Placental pericyte (primary cell): ENCODE results near the gene KLHL8. TPM values are rescaled to one million over a fixed set of nuclear protein-coding genes. Genes with fewer than 3 reads are reported as not detected.

Experiments used
- total RNA-seq: library from RNA; depleted of rRNA; stranded (reverse); fragments of >200 nt; gene quantifications from 2 replicates; pipeline ENCODE4 v1.2.3, GENCODE V29; 2012

KLHL8 gene
- total RNA-seq: 7.6 and 9.4 TPM in 2 replicates

GRCh38 chr4:87220094-87220822, at the start of gene KLHL8:
Gene KLHL8 (minus strand): TSS chr4:87220618. CDS start chr4:87195539, 25,079 bp downstream.

Other genes starting within 250 kb of the KLHL8 start
- gene HSD17B13, start 102.3 kb upstream of the KLHL8 start, total RNA-seq: 0.14 and 0.22 TPM in 2 replicates
- 57.3 and 59.7 TPM in 2 replicates for gene HSD17B11, start 170.6 kb upstream of the KLHL8 start, total RNA-seq
- gene NUDT9, start 202.0 kb upstream of the KLHL8 start, total RNA-seq: 7.9 and 11.2 TPM in 2 replicates